Lower lobe of right lung (tissue), 2 donors: ENCODE measurements around the gene VWA5B1. TPM values are rescaled to one million over a fixed set of nuclear protein-coding genes. Genes with fewer than 3 reads are reported as not detected.

Experiments used
- ATAC-seq, 2 donors: fragments of 200-7000 bp; cut with Tn5 transposase; one replicate each; pipeline ENCODE4 v1.9.1; 2020 to 2022; ENCODE audit warnings: mild to moderate bottlenecking in 2 of 2, moderate library complexity in 2 of 2
- DNase-seq: peaks from one replicate; pipeline ENCODE4 v3.0.0-alpha.2; 2020
- H3K27ac ChIP-seq: fragments of 200-600 bp; one replicate; pipeline ENCODE4 v1.8.0; 2022
- H3K27me3 ChIP-seq: fragments of 200-600 bp; one replicate; pipeline ENCODE4 v1.8.0; 2022; ENCODE audit warnings: low read depth
- H3K36me3 ChIP-seq: fragments of 200-600 bp; one replicate; pipeline ENCODE4 v1.8.0; 2022; ENCODE audit warnings: mild to moderate bottlenecking
- H3K4me1 ChIP-seq: fragments of 200-600 bp; one replicate; pipeline ENCODE4 v1.8.0; 2022
- H3K4me3 ChIP-seq: fragments of 200-600 bp; one replicate; pipeline ENCODE4 v1.8.0; 2022; ENCODE audit warnings: mild to moderate bottlenecking
- H3K9me3 ChIP-seq: fragments of 200-600 bp; one replicate; pipeline ENCODE4 v1.8.0; 2022
- CTCF ChIP-seq: fragments of 200-600 bp; IDR thresholded peaks from one replicate; pipeline ENCODE4 v1.8.0; 2022; ENCODE audit warnings: antibody characterized with exemption, mild to moderate bottlenecking
- intact Hi-C: fragments of 100-400 bp; cut with DNase I; formaldehyde crosslinking; loops from one replicate; pipeline ENCODE4 v1.11.0; 2022
- total RNA-seq: library from RNA; stranded (reverse); fragmentation: NEBNext Ultra II Directional; extraction: Animal tissue kit (Norgen Biotek cat#: 25700); gene quantifications from one replicate; pipeline ENCODE4 v1.2.1, GENCODE V29; 2021
- donor health status: DM: no; HTN: yes; CAD: no; lungs with severe emphysema.

Gene VWA5B1
- total RNA-seq, 1 donor from 2014 or later, result 0.30 TPM

GRCh38 chr1:20276485-20277159 is 14.1 kb upstream of the VWA5B1 start:
- ATAC-seq (no peak), DNase-seq (no peak)
- H3K36me3 ChIP-seq, result no peaks in the 10 kb centered on the region
- no peaks in the 10 kb centered on the region for H3K4me1 ChIP-seq
- no peak overlapping the region for H3K4me3 ChIP-seq
- no peaks in the 10 kb centered on the region for H3K9me3 ChIP-seq
- TF ChIP-seq CTCF, result no peak
- peaks cover 10% of the 10 kb centered on the region for H3K27me3 ChIP-seq
- intact Hi-C loops, result no loop called here
- H3K27ac ChIP-seq, result no peak overlapping the region

GRCh38 chr1:20278692-20279130 is 12.0 kb upstream of the VWA5B1 start:
- Histone ChIP-seq H3K4me1 (no peaks in the 10 kb centered on the region), H3K4me3 (no peak overlapping the region), H3K36me3 (no peaks in the 10 kb centered on the region), H3K27me3 (peaks cover 8% of the 10 kb centered on the region), H3K9me3 (no peaks in the 10 kb centered on the region), H3K27ac (no peak overlapping the region)
- no peak for DNase-seq
- intact Hi-C loops, result no loop called here
- no peak for ATAC-seq
- TF ChIP-seq CTCF, result no peak

GRCh38 chr1:20279509-20279908 is 11.2 kb upstream of the VWA5B1 start:
- no peaks in the 10 kb centered on the region for H3K9me3 ChIP-seq
- no peaks in the 10 kb centered on the region for H3K36me3 ChIP-seq
- no peaks in the 10 kb centered on the region for H3K4me1 ChIP-seq
- H3K27me3 ChIP-seq, result peaks cover 13% of the 10 kb centered on the region
- intact Hi-C loops, result no loop called here
- TF ChIP-seq CTCF, result no peak
- ATAC-seq, result no peak
- no peak overlapping the region for H3K27ac ChIP-seq
- no peak for DNase-seq
- no peak overlapping the region for H3K4me3 ChIP-seq

- ATAC-seq (no peak), DNase-seq (no peak)
- Histone ChIP-seq H3K36me3 (no peaks in the 10 kb centered on the region), H3K27me3 (peaks cover 13% of the 10 kb centered on the region), H3K27ac (no peak overlapping the region), H3K4me3 (no peak overlapping the region), H3K4me1 (no peaks in the 10 kb centered on the region), H3K9me3 (no peaks in the 10 kb centered on the region)
- no peak for TF ChIP-seq CTCF
- intact Hi-C loops, result no loop called here
These were observed 10.3 kb upstream of the VWA5B1 start for GRCh38 chr1:20280341-20280740.

GRCh38 chr1:20280906-20281305 is 9.8 kb upstream of the VWA5B1 start:
- DNase-seq (no peak), ATAC-seq (no peak)
- H3K36me3 ChIP-seq, result no peaks in the 10 kb centered on the region
- no peak for TF ChIP-seq CTCF
- H3K27ac ChIP-seq, result no peak overlapping the region
- H3K4me3 ChIP-seq, result no peak overlapping the region
- intact Hi-C loops, result no loop called here
- H3K27me3 ChIP-seq, result peaks cover 13% of the 10 kb centered on the region
- no peaks in the 10 kb centered on the region for H3K4me1 ChIP-seq
- H3K9me3 ChIP-seq, result no peaks in the 10 kb centered on the region
